NCI-H2196 treated with DMSO at 0.1 percent for 48 hours (cell line): Measurements from ENCODE around the gene SCN5A.

ENCODE experiments used
- DNase-seq: peaks from one replicate; lab custom pipeline; 2025; ENCODE audit not compliant: unreplicated experiment; lab: John Stamatoyannopoulos, UW

Gene SCN5A

DNA sequence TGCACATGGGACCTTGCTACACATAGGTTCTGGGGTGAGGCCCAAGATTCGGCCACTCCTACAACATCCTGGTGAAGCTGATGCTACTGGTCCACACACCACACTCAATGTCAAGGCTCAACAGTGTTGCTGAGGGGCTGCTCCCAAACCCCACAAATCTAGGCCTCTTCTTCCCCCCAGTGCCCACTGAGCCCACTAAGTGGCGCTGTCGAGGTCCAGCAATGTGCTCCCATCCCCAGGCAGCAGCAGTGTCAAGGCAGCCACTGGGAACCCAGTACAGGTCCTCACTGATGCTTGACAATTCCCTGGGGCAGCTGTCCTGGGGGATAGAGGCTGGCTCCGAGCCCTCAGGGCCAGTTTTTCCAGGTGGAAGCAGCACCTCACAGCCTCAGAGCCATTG, 21.5 kb downstream of the SCN5A start:
- no peak for DNase-seq

DNA sequence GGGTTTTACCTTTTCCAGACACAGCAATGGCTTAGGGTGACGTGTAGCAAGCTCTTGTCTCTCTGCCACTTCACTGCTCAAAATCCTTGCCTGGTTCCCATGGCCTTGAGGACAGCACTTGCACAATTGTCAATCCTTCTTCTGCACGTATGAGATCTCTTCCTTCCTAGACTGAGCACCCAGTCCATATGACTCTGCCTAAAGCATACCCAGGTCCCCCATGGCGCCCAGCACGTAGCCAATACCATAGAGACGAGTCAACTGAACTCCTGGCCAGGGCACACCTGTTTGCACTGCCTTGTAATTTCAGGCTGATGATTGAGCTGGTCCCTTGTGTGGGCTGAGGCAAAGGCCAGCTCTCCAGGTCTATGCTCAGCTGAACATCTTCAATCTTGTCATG, 23.3 kb downstream of the SCN5A start:
- DNase-seq = no peak

DNA sequence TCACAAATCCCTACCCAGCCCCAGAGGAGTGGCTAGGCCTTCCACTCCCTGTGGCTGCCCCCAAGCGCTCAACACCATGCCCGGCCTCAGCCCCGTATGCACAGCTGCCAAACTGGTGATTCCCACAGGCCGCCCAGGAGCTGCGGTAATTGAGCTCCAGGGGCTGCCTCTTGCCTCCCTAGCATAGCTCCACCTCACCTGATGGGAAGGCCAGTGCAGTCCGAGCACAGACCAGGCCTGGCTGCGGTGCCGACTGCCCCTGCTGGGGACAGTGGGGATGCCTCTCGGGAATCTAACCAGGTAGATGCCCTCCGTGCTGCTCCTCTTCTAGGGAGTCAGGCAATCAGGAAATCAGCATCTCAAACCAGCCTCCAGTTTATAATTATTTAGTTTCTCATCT, 25.9 kb downstream of the SCN5A start:
- DNase-seq = no peak

DNA sequence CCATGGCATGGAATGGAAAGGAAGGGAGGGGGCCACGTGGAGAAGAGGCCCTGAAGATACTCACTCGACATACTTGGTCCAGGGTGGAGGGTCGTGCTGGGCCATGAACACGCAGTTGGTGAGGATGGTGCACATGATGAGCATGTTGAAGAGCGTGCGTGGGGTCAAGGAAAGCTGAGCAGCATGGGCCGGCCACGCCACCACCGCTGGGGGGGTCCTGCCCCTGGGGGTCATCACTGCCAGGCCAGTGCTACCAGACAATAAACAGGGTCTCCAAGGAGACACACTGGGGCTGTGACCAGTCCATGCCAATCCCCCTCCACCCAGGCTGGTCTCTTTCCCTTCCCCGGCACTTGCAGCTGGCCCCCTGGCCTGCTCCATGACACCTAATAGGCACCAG, 27.2 kb downstream of the SCN5A start:
- DNase-seq = no peak

DNA sequence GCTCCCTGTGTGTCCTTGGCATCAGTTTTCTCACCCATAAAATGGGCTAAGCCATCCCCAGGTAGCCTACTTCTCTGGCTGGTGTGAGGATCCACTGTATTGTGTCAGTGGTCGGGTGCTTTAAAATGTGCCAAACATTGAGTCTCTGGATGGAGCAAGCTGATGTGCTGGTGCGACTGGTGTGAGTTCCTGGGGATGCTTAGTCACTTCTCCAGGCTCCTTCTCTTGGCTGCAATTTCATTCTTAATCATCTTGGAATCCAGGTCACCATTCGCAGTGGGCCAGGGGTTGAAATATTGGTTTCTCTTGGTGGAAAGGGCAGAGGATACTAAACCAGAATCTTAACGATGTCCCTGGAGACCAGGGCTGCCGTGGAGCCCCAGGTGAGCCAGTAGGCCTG, 29.3 kb downstream of the SCN5A start:
- DNase-seq = no peak

DNA sequence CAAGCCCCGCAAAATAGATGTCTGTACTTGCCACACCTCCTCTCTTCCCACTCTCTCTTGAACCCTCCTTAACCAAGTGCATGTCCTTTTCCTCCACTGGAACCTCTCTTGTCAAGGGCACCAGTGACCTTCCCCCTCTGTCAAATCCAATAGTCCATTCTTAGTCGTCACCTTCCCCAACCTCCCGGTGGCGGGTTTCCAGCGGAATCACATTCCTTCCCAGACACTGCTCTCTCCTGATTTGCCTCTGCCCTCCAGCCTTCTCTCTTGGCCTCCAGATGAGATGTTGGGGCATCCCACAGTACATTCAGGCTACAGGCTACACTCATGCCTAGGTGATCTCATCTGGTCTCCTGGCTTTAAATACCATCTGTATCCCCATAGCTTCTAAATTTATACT, 31.1 kb downstream of the SCN5A start:
- no peak for DNase-seq

DNA sequence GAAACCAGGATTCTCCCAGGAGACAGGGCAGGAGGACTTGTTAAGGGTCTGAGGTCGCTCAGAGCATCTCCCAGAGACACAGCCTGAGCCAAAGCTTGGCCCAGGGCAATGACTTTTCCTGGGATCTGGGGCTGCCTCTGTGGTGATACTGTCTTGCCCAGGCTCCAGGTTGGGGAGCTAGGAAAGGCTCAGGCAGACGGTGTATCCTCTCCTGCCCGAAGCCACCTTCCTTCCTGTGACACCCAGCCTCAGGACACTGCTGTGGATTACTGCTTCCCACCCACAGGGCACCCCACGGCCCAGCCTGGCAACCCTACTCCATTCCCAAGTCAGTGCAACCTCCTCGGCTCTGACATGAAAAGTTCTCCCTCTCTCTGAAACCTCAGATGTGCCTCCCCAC, 31.9 kb downstream of the SCN5A start:
- DNase-seq = no peak

DNA sequence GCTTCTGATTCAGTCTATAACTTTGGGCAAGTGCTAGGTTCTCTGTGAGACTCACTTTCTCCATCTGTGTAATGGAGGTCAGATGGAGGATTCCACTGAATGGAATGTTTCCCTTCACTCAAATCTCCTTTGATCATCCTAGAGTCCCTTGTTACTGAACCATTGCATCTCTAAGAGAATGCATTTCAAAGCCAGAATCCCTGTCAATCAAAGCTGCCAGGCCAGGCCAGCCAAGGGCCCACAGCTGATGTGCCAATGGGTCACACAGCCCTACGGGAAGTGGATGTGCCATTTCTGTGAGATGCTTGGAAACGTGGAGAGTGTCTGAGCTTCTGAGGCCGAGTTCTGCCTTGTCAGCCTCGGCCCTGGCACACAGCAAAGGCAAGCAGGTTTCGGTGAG, 32.4 kb downstream of the SCN5A start:
- no peak for DNase-seq

DNA sequence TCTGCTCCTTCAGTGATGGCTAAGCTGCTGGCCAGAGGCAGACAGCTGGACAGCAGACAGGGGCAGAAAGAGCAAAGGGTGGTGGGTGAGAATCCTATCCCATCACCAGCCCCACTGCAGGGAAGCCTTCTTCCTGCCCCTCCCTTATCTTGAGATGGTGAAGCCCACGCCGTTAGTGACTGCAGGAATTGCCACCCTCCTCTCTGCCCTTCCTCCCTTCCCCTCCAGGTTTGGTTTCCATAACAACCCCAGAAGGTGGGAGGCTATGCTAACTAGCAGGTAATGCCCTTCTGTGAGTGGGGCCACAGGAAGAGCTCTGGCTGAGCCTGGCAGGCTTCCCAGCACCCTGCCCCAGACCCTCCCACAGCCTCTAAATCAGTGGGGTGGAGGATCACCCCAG, 32.8 kb downstream of the SCN5A start:
- DNase-seq = no peak

DNA sequence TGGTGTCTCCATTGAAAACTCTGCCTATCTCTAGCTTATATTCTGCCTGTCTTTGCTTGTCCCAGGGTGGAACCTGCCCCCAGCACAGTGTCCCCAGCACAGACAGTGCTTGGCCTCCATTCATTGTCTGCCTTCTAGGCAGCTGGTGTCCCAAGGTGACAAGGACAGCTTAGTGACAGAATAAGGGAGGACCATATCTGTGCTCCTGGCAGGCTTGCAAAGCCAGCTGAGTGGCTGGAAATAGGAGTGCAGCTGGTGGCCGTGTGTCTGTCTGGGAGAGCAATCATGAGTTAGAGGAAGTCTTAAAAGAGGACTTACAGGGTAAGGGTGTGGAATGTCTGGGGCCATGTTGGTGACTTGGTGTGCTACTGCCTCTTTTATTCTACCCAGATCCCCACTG, 33.4 kb downstream of the SCN5A start:
- DNase-seq = no peak

DNA sequence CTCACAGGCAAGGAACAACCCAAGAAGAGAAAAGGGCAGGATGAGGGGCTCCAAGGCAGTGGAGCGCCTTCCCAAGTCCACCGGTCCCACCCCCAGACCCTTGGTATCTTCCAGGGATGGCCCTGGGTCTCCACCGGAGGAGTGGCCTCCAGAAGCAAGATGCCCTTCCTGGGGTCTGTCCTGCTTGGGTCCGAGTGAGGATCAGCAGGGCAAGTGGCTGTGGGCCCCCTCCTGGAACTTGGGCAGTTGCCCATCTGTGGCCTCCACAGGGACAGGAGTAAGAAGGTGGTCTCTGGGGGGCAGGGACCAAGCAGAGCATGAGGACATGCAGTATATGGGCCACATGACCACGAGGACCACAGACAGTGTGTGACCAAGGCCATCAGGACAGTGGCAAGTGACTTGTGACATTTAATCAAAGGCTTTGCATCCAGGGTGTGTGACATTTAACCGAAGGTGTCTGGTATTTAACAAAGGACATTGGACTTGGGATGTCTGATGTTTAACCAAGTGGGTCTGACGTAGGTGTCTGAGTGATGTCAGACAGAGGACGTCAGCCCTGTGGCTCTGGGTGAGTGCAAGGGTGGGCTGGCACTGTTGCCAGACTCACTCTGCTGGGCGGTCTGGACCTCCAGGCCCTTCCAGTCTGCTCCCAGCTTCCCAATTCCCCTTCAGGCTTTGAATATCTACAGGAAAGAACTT, 34.7 kb downstream of the SCN5A start:
- DNase-seq = no peak

DNA sequence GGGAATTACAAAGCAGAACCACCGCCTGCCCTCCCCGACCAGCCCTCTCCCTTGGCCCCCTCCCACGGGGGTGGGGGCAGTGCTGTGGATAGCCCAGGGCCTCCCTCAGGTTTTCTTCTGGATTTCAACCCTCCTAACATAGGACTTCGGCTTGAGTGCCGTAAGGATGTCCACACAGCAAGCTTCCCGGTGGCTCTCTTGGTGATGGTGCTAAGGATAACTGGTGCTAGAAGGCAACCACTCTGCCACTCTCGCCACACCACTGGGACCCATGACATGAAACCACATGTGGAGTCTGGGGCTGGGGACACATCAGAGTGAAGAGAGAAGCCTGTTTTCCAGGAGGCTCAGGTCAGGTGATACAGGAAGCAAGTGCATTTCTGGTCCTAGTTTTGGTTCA, 35.4 kb downstream of the SCN5A start:
- no peak for DNase-seq

DNA sequence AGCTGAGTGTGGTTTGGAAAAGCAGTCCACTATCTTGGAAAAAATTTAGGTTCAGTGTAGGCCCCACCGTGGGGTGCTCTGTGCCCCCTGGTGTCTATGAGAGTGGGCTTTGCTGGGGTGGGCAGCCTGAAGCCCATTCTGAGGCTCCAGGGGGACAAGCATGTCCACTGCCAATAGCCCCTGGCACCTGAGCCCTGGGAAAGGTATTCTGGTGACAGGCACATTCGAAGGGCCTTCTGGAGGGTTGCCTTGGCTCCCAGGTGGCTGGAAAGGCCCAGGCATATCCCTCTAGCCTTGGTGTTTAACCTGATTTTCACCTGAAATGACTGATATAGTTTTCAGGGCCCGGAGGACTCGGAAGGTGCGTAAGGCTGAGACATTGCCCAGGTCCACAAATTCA, 36.1 kb downstream of the SCN5A start:
- DNase-seq = no peak

DNA sequence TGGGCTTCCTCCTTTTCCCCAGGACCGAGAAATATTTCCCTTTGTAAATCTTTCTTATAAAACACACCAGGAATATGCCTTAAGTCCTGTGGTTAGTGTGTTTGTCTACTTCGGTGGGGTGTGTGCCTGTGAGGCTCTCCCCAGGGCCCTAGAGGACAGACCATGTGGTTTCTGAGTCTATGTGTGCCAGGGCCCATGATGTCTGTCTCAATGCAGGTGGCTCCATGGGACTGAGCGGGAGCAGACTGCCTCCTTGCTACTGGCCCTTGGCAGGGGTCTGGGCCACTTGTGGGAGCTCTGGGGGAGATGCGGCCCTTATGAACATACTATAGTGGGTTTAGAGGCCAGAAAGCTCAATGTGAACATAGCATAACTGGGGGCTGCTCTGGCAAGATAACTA, 37.6 kb downstream of the SCN5A start:
- DNase-seq = no peak

DNA sequence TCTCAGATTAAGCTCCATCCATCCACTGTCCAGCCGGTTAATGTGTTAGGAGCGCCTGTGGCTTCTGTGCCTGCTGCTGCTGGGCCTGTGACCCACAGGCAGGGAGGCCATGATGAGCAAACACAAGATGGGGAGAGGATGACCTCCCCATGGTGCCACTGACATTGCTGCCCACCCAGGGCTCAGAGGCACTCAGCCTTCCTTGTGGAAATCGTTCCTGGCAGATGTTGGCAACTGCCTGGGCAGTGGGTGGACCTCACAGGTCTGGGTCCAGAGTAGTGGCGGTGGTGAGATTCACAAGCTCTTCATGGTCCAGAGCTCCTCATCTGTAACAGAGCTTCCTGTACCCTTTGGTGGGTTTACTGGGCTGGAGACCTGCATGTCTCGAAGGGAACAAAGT, 38.6 kb downstream of the SCN5A start:
- no peak for DNase-seq

DNA sequence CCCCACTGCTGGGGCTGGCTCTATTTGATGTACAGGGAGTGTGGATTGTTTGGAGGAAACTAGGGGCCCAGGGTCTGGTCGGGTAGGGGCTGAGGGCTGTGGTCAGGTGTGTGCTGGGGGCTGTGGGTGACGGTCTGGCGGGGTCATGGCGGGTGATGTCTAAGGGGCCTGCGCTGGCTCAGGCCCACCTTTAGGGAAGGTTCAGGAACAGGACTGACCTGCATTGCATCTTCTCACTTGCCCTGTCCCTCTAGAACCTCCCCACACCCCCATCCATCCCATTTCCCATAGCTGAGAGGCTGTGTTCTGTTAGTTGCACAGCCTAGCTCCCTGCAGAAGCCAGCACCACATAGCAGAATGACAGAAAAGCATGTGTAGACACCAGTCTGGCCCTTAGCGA, 39.1 kb downstream of the SCN5A start:
- no peak for DNase-seq

DNA sequence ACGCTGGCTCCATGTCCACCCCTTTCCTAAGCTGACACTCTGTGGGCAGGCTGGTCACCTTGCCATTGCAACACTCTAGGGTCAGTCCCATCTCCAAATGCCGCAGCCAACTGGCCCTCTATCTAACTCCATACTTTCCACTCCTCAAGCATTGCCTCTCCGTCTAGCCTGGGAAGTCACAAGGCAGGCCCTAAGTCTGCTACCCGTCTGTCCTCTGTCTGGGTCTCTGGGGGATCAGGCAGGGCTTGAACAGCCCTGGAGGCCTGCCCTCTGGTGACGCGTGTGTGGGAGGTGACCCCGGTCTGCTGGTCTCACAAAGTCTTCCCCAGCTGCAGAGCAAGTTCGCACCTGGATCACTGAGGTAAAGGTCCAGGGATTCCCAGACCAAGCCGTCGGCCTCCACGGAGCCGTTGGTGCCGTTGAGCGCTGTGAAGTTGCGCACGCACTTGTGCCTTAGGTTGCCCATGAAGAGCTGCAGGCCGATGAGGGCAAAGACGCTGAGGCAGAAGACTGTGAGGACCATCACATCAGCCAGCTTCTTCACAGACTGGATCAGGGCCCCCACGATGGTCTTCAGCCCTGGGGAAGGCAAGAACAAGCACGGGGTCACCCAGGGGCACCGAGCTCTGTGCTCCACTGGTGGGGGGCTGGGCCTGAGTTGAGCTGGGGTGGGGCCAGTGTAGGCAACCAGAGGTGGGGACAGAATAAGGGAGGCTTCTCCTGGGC, 39.9 kb downstream of the SCN5A start:
- no peak for DNase-seq

DNA sequence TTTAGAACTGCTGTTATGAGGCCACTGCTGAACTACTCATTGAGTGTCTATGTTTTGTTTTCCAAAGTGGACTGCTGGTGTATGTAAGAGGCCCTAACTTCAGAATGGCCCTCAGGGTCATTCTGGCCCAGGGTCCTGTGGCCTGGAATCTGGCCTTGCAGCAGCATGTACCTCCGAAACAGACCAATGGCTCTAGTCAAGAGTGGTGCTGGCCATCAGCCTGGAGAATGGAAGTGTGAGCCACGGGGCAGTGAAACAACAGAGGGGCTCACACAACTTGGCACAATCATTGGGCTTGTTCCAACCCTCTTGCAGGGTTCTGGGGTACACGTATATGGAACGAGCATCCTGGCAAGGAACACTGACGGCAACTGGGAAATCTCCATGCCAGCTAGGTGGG, 40.5 kb downstream of the SCN5A start:
- no peak for DNase-seq

DNA sequence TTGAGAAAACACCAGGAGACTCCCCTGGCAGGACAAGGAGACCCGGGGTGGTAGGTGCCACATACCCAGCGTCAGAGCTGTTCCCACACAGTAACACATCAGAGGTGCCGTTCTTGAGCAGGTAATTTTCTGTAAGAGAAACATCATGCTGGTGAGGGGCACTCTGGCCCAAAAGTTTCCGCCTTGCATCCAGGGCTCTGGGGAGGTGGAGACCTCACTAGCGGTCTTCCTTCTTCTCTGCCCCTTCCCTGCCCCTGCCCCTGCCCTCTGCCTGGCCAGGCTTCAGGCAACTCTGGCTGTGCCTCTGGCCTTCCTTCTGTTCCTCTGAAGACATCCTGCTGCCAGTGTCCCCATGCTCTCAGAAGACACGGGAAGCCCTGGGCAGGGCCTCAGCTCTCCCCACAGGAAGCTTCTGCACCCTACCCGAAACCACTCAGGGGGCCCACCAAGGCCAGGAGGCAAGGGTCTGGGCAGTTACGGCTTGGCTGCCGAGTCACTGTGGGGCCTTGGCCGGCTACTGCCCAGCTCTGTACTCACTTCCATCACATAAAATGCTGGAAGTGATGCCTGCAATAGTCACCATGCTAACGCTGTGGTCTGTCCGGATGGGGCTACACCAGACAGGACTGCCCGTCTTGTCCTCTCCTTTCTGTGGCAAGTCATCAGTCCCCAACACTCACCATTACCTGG, 41.3 kb downstream of the SCN5A start:
- DNase-seq = no peak

DNA sequence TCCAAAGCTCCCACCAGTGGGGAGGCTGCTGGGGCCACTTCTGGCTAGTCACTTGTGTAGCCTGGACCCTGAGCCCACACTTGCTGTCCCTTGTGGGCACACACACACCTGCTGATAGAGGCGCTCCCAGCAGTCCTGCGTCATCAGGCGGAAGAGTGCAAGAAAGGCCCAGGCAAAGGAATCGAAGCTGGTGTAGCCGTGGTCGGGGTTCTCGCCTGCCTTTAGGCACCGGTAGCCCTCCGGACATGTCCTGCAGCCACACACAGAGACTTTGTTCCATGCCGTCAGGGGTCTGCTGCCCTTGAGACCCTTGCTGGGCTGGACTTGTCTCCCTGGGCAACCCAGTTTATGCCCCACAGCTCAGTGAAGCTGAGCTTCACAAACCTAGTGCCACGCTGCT, 42.9 kb downstream of the SCN5A start:
- DNase-seq = no peak

DNA sequence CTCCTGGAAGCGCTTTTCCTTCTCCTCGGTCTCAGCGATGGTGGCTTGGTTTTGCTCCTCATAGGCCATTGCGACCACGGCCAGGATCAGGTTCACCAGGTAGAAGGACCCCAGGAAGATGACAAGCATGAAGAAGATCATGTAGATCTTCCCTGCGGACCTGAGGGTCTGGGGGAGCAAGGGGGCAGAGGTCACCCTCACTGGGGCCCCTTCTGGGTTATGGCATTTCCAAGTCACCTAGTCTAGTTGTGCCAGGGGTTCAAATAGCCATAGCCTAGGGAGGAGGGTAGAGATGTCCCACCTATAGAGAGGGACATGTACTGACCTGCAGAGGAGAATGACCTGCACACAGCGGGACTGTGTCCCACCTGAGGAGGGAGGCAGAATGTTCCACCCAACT, 43.5 kb downstream of the SCN5A start:
- no peak for DNase-seq

DNA sequence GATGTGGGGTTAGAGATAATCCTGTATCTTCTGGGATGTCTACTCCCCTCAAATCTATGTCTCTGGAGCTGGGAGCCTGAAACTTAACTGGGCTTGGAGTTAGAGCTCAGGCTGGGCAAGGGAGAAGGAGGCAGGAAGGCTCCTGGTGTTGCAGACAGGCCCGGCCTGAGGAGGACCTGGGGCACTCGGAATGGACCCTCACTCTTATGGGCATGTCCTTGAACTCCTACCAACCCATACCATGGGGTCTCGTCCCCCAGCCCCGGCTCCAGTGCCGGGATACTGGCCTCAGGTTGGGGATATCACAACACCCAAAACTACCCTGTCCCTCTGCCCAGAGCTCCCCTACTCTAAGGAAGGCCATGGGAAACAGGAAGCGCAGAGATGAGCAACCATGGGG, 45.2 kb downstream of the SCN5A start:
- no peak for DNase-seq
